GM15510 (cell line): ENCODE data around the gene PDE8A.

Experiments used
- POLR2A ChIP-seq: IDR thresholded peaks from 3 replicates; pipeline ENCODE4 v1.6.1; 2011; ENCODE audit warnings: borderline replicate concordance; ENCODE audit not compliant: insufficient read length; ENCODE audit errors: extremely low read depth

The PDE8A gene

GRCh38 chr15:85129881-85130280 is 148.2 kb downstream of the PDE8A start:
- no peak for TF ChIP-seq POLR2A

GRCh38 chr15:85131915-85132314 is 150.3 kb downstream of the PDE8A start:
- no peak for TF ChIP-seq POLR2A

- TF ChIP-seq POLR2A: no peak
These were observed 152.1 kb downstream of the PDE8A start for GRCh38 chr15:85133709-85134108.

- TF ChIP-seq POLR2A: no peak
These were observed 156.0 kb downstream of the PDE8A start for GRCh38 chr15:85137489-85138168.

- no peak for TF ChIP-seq POLR2A
These were observed 157.7 kb downstream of the PDE8A start for GRCh38 chr15:85139391-85139790.

GRCh38 chr15:85141726-85142125 is 160.1 kb downstream of the PDE8A start:
- TF ChIP-seq POLR2A: no peak

- no peak for TF ChIP-seq POLR2A
These were observed 160.7 kb downstream of the PDE8A start for GRCh38 chr15:85142312-85142711.

GRCh38 chr15:85149465-85150129 is 167.9 kb downstream of the PDE8A start:
- TF ChIP-seq POLR2A: no peak

GRCh38 chr15:85150130-85150480 is 168.4 kb downstream of the PDE8A start:
- no peak for TF ChIP-seq POLR2A

- TF ChIP-seq POLR2A: no peak
These were observed 169.5 kb downstream of the PDE8A start for GRCh38 chr15:85151145-85151544.

GRCh38 chr15:85151861-85152260 is 170.2 kb downstream of the PDE8A start:
- TF ChIP-seq POLR2A: no peak

GRCh38 chr15:85154061-85154460 is 172.4 kb downstream of the PDE8A start:
- TF ChIP-seq POLR2A: no peak

GRCh38 chr15:85155360-85155759 is 173.7 kb downstream of the PDE8A start:
- no peak for TF ChIP-seq POLR2A

GRCh38 chr15:85155857-85156256 is 174.2 kb downstream of the PDE8A start:
- no peak for TF ChIP-seq POLR2A

GRCh38 chr15:85157344-85157743 is 175.7 kb downstream of the PDE8A start:
- TF ChIP-seq POLR2A: no peak

GRCh38 chr15:85162237-85162636 is 180.6 kb downstream of the PDE8A start:
- no peak for TF ChIP-seq POLR2A
